A549 (cell line): Measurements from ENCODE around the gene IRX5. TPM values are rescaled to one million over a fixed set of nuclear protein-coding genes. Genes with fewer than 3 reads are reported as not detected.

Experiments
- ATAC-seq, 2 experiments: fragments of 200-7000 bp in 1 of 2; fragments of >200 bp in 1 of 2; cut with Nextera tagmentation in 1 of 2; cut with Tn5 transposase in 1 of 2; 3 replicates each; pipeline versions ENCODE4 v1.8.0 to v1.9.1; 2018 to 2020; ENCODE audit warnings: mild to moderate bottlenecking in 1 of 2, moderate library complexity in 1 of 2
- CTCF ChIA-PET: fragments of 300-600 bp; sonication (Branson Sonifier 250); formaldehyde crosslinking; extraction: SDS; loops from one replicate; lab custom pipeline; 2021; ENCODE audit warnings: antibody characterized with exemption, inconsistent platforms; lab: Yijun Ruan, JAX
- POLR2A ChIA-PET: fragments of 350-600 bp; formaldehyde crosslinking; extraction: SDS; loops from one replicate; lab custom pipeline; 2021; ENCODE audit warnings: antibody characterized with exemption, inconsistent platforms; lab: Yijun Ruan, JAX
- DNase-seq, 2 experiments: peaks; one replicate each; pipeline versions ENCODE4 v3.0.0 to v3.0.0-alpha.2; 2011 to 2016; ENCODE audit warnings: low read depth in 1 of 2, low spot score in 1 of 2
- FAIRE-seq: peaks from 2 replicates; lab custom pipeline; 2011; peaks lifted over from hg19 to GRCh38; lab: Jason Lieb, UNC
- H3K27ac ChIP-seq, 2 experiments: fragments of >200 bp; sonication (Bioruptor Twin); formaldehyde crosslinking; 3 replicates each; pipeline ENCODE4 v1.5.1; 2016 to 2017
- H3K4me1 ChIP-seq: fragments of >200 bp; sonication (Bioruptor Twin); formaldehyde crosslinking; 3 replicates; pipeline ENCODE4 v1.6.1; 2016
- H3K4me2 ChIP-seq: fragments of >200 bp; sonication (Bioruptor Twin); formaldehyde crosslinking; 3 replicates; pipeline ENCODE4 v1.6.1; 2016
- H3K4me3 ChIP-seq: fragments of >200 bp; sonication (Bioruptor Twin); formaldehyde crosslinking; 3 replicates; pipeline ENCODE4 v1.5.1; 2016
- H3K9me3 ChIP-seq: fragments of >200 bp; sonication (Bioruptor Twin); formaldehyde crosslinking; 3 replicates; pipeline ENCODE4 v1.6.1; 2016
- CBX2 ChIP-seq: fragments of 200-600 bp; sonication (generic); IDR thresholded peaks from 2 replicates; pipeline ENCODE4 v1.6.1; 2016; ENCODE audit warnings: low read depth, mild to moderate bottlenecking, borderline replicate concordance
- CHD2 ChIP-seq: fragments of 150-350 bp; IDR thresholded peaks from 2 replicates; pipeline ENCODE4 v1.6.1; 2014; ENCODE audit warnings: low read length; ENCODE audit not compliant: partially characterized antibody
- ESRRA ChIP-seq: fragments of 150-350 bp; IDR thresholded peaks from 2 replicates; pipeline ENCODE4 v1.6.1; 2014; ENCODE audit warnings: mild to moderate bottlenecking, low read length, borderline replicate concordance
- FOSL2 ChIP-seq, 2 experiments: fragments of 450-650 bp in 1 of 2; fragments of >200 bp in 1 of 2; sonication (Bioruptor Twin) in 1 of 2; formaldehyde crosslinking; IDR thresholded peaks; 2 replicates each; pipeline versions ENCODE4 v1.5.0 to v1.6.1; 2016 to 2020; ENCODE audit warnings: mild to moderate bottlenecking in 1 of 2, moderate library complexity in 1 of 2
- FOXS1 ChIP-seq: fragments of 250-450 bp; sonication (Bioruptor Pico); IDR thresholded peaks from 2 replicates; pipeline ENCODE4 v1.5.0; 2020; ENCODE audit warnings: mild to moderate bottlenecking, moderate library complexity
- HOXB13 ChIP-seq: fragments of 250-450 bp; sonication (Bioruptor Pico); IDR thresholded peaks from 2 replicates; pipeline ENCODE4 v1.5.0; 2020; ENCODE audit warnings: low read depth, mild to moderate bottlenecking, moderate library complexity
- HOXB5 ChIP-seq: fragments of 250-450 bp; sonication (Bioruptor Pico); IDR thresholded peaks from 2 replicates; pipeline ENCODE4 v1.5.0; 2020; ENCODE audit warnings: mild to moderate bottlenecking, moderate library complexity
- KDM1A ChIP-seq: fragments of 200-600 bp; sonication (generic); IDR thresholded peaks from 2 replicates; pipeline ENCODE4 v1.6.1; 2016; ENCODE audit warnings: low read depth, mild to moderate bottlenecking
- NFE2L2 ChIP-seq: fragments of 150-350 bp; conservative IDR thresholded peaks from 2 replicates; pipeline ENCODE4 v1.6.1; 2014; ENCODE audit warnings: low read length
- NPAS2 ChIP-seq: fragments of 250-450 bp; sonication (Bioruptor Pico); IDR thresholded peaks from 2 replicates; pipeline ENCODE4 v1.8.0; 2022; ENCODE audit warnings: mild to moderate bottlenecking, moderate library complexity, borderline replicate concordance
- NR3C1 ChIP-seq: fragments of >200 bp; sonication (Bioruptor Twin); formaldehyde crosslinking; IDR thresholded peaks from 3 replicates; pipeline ENCODE4 v1.6.1; 2017
- POLR2AphosphoS2 ChIP-seq: conservative IDR thresholded peaks from 2 replicates; pipeline ENCODE4 v1.6.1; 2012; ENCODE audit warnings: low read length, improper control_type of control experiment, inconsistent platforms
- RARB ChIP-seq: fragments of 250-450 bp; sonication (Bioruptor Pico); IDR thresholded peaks from 2 replicates; pipeline ENCODE4 v1.8.0; 2021; ENCODE audit warnings: mild to moderate bottlenecking, moderate library complexity
- RNF2 ChIP-seq: fragments of 200-600 bp; sonication (generic); IDR thresholded peaks from 2 replicates; pipeline ENCODE4 v1.6.1; 2016; ENCODE audit warnings: low read depth, mild to moderate bottlenecking, antibody characterized with exemption, moderate library complexity, borderline replicate concordance
- SREBF2 ChIP-seq: fragments of 450-650 bp; IDR thresholded peaks from 2 replicates; pipeline ENCODE4 v1.6.1; 2014; ENCODE audit warnings: mild to moderate bottlenecking, moderate library complexity
- TP53 ChIP-seq: fragments of 250-450 bp; sonication (Bioruptor Pico); IDR thresholded peaks from 2 replicates; pipeline ENCODE4 v1.5.0; 2021; ENCODE audit warnings: mild to moderate bottlenecking, moderate library complexity
- ZFP36 ChIP-seq: fragments of 450-650 bp; IDR thresholded peaks from 2 replicates; pipeline ENCODE4 v1.6.1; 2014; ENCODE audit warnings: borderline replicate concordance; ENCODE audit not compliant: partially characterized antibody
- WGBS: methylation state at CpG from one replicate; pipeline ENCODE4 v1.1.6; 2017; ENCODE audit errors: missing lambda C conversion rate; 5-methylcytosine and 5-hydroxymethylcytosine counted together
- polyA plus RNA-seq, 4 experiments: library from polyadenylated mRNA; depleted of rRNA in 3 of 4; stranded (reverse); fragments of >200 nt; fragmentation: RNase III in 1 of 4; extraction: RNeasy Plus Mini Kit Qiagen cat#74134 plus additional on column Dnase treatment in 1 of 4; gene quantifications; 2 replicates in 3 of 4; 3 replicates in 1 of 4; pipeline ENCODE4 v1.2.3, GENCODE V29; 2011 to 2017
- TF ChIP-seq, protein P1 (sequence below): fragments of 150-350 bp; IDR thresholded peaks from 2 replicates; pipeline ENCODE4 v1.6.1; 2014; ENCODE audit warnings: low read depth, mild to moderate bottlenecking, low read length

The IRX5 gene
- polyA plus RNA-seq, 2 of the 4 experiments (the other 2 are of a cell fraction), result 0.67 to 0.88 TPM

DNA sequence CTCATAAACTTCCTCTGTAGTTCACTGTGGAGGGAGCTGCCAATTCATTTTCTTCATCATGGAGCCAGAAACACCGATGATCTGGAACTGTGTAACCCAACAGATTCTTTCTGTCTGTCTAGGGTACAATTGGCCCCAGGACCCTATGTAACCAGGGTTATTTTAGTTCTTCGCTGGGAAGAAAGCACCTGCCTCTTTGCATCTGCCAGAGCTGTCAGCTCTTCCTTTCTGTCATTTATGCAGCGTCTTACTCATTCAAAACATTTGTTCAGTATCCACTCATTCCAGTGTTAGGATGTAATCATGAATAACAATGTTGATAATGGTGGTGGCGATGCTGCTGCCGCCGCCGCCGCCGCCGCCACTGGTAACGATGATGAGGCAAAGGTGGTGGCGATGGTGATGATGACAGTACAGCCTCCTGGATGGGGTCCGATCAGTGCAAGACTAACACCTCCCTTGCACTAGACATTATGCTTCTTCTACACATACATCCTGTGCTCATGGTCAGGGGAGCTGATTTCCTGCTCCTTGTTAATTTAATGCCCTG lies 46.1 kb downstream of the IRX5 start (continued):
- TF ChIP-seq, protein P1, sequence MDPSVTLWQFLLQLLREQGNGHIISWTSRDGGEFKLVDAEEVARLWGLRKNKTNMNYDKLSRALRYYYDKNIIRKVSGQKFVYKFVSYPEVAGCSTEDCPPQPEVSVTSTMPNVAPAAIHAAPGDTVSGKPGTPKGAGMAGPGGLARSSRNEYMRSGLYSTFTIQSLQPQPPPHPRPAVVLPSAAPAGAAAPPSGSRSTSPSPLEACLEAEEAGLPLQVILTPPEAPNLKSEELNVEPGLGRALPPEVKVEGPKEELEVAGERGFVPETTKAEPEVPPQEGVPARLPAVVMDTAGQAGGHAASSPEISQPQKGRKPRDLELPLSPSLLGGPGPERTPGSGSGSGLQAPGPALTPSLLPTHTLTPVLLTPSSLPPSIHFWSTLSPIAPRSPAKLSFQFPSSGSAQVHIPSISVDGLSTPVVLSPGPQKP, result no peak

DNA sequence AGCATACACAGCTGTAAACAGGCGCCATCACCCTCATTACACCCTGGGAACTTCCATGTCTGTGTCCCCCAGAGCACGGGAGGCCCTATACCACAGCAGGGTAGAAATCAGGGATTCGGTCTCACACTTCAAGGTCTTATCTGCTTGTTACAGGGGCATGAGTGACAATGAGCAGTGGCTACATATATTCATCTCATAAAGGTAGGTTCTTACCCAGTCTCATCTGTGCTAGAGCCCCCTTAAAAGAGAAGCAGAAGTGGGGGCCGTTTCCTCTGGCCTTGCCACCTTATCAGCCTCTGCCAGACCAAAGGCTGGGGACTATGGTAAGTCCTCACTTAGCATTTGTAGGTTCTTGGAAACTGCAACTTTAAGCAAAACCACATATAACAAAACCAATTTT lies 46.5 kb downstream of the IRX5 start:
- no peaks in the 10 kb centered on the region for H3K9me3 ChIP-seq
- DNase-seq, result no peak
- no peak for TF ChIP-seq HOXB5
- no peak for TF ChIP-seq KDM1A
- no peak for TF ChIP-seq CHD2
- TF ChIP-seq NPAS2 (CRISPR knock-in tag), result no peak
- TF ChIP-seq FOXS1 (CRISPR knock-in tag), result no peak
- TF ChIP-seq FOSL2 (IDR thresholded peaks at IDR 0.05), result no peak
- TF ChIP-seq FOSL2 (CRISPR knock-in tag; IDR thresholded peaks at IDR 0.05), result no peak
- no peak for TF ChIP-seq TP53
- no peak for TF ChIP-seq SREBF2
- no peak for TF ChIP-seq RNF2
- no peak for TF ChIP-seq NR3C1
- no peak for TF ChIP-seq NFE2L2
- no peak for TF ChIP-seq ZFP36
- no peak for TF ChIP-seq POLR2AphosphoS2
- H3K4me2 ChIP-seq, result no peak overlapping the region
- ChIA-PET CTCF (interaction anchor here (1.3 kb wide), 1 partner anchor 21 kb away, joined by 4 read pairs; no protein-coding TSS in a partner anchor), POLR2A (no interaction called here)
- 38% methylated on average over 4 of the region's 4 CpGs for WGBS
- FAIRE-seq, result no peak
- no peaks in the 10 kb centered on the region for H3K4me1 ChIP-seq
- no peak overlapping the region for H3K4me3 ChIP-seq
- H3K27ac ChIP-seq, result no peak overlapping the region
- no peak for ATAC-seq

DNA sequence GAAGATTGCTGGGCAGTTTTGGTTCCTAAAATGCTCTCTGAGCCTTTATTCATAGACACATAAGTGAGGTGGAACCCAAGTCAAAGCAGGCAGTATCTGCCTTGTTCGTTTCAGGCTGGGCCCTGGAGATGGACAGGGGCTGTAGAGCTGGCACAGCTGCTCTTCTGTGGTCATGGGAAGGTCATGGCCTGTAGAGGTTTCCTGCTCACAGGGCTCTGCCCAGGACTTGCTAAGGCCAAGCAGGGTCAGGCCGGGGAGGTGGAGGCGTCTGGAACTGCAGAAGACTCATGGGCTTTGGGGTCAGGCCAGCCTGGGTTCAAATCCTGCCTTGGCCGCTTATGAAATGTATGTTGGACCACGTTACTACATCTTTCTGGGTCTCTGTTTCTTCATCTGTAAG lies 50.2 kb downstream of the IRX5 start:
- CTCF ChIA-PET, result no interaction called here
- FAIRE-seq, result no peak
- POLR2A ChIA-PET, result no interaction called here

More for the DNA sequence above, 50.2 kb downstream of the IRX5 start:
- no peak overlapping the region for H3K27ac ChIP-seq
- 27% methylated on average over 5 of the region's 5 CpGs for WGBS
- no peak overlapping the region for H3K4me3 ChIP-seq
- H3K4me2 ChIP-seq, result no peak overlapping the region
- H3K9me3 ChIP-seq, result no peaks in the 10 kb centered on the region
- DNase-seq (no peak), ATAC-seq (no peak)
- TF ChIP-seq SREBF2 (no peak), CBX2 (no peak), HOXB13 (CRISPR knock-in tag) (no peak), RARB (CRISPR knock-in tag) (no peak), ZFP36 (no peak), ESRRA (no peak)
- H3K4me1 ChIP-seq, result no peaks in the 10 kb centered on the region
